Uterus (tissue), 4 donors: Measurements from ENCODE around the gene GOLPH3. TPM values are rescaled to one million over a fixed set of nuclear protein-coding genes. Genes with fewer than 3 reads are reported as not detected.

Experiments
- DNase-seq, 2 donors: peaks; one replicate each; pipeline ENCODE4 v3.0.0-alpha.2; 2019 to 2020
- H3K27ac ChIP-seq, 2 donors: fragments of 200-600 bp; sonication (generic); 1 replicate in 1 of 2; 2 replicates in 1 of 2; pipeline ENCODE4 v1.5.1; 2016 to 2018
- H3K27me3 ChIP-seq, 2 donors: fragments of 200-600 bp; sonication (generic); one replicate each; pipeline ENCODE4 v1.5.1; 2018 to 2019; ENCODE audit warnings: control low read depth in 1 of 2
- H3K36me3 ChIP-seq, 2 donors: fragments of 200-600 bp; sonication (generic); one replicate each; pipeline ENCODE4 v1.5.1; 2019; ENCODE audit warnings: control low read depth in 1 of 2
- H3K4me1 ChIP-seq, 2 donors: fragments of 200-600 bp; sonication (generic); one replicate each; pipeline ENCODE4 v1.5.1; 2018 to 2019; ENCODE audit warnings: control low read depth in 1 of 2
- H3K4me3 ChIP-seq, 2 donors: fragments of 200-600 bp; sonication (generic); 1 replicate in 1 of 2; 2 replicates in 1 of 2; pipeline ENCODE4 v1.5.1; 2018 to 2019; ENCODE audit warnings: mild to moderate bottlenecking in 1 of 2
- H3K9me3 ChIP-seq, 2 donors: fragments of 200-600 bp; sonication (generic); one replicate each; pipeline ENCODE4 v1.5.1; 2019; ENCODE audit warnings: control low read depth in 1 of 2
- POLR2A ChIP-seq, 2 donors: fragments of 450-650 bp; IDR thresholded peaks; one replicate each; pipeline ENCODE4 v1.6.1; 2016; ENCODE audit warnings: antibody characterized with exemption in 2 of 2, mild to moderate bottlenecking in 1 of 2, moderate library complexity in 1 of 2
- intact Hi-C: fragments of 100-400 bp; cut with DNase I; formaldehyde crosslinking; loops from one replicate; pipeline ENCODE4 v1.15.1; 2023; ENCODE audit warnings: low total_unique reads
- total RNA-seq, 4 donors: library from RNA; depleted of rRNA in 3 of 4; stranded (reverse); fragments of >200 nt in 3 of 4; gene quantifications; one replicate each; pipeline versions ENCODE4 v1.1.0 to v1.2.4, GENCODE V29; 2014 to 2023
- TF ChIP-seq, protein P1 (sequence below), 4 experiments: fragments of 200-600 bp in 2 of 4; fragments of 450-650 bp in 2 of 4; sonication (generic) in 2 of 4; IDR thresholded peaks; one replicate each; pipeline ENCODE4 v1.5.1; 2016 to 2019; ENCODE audit warnings: antibody characterized with exemption in 4 of 4, mild to moderate bottlenecking in 2 of 4, moderate library complexity in 1 of 4
- donor health status: DM: yes; HTN: yes; CAD: no.

Gene GOLPH3
- total RNA-seq, 4 donors from 2014 or later, result 31.8 to 93.7 (median 69.0) TPM

DNA sequence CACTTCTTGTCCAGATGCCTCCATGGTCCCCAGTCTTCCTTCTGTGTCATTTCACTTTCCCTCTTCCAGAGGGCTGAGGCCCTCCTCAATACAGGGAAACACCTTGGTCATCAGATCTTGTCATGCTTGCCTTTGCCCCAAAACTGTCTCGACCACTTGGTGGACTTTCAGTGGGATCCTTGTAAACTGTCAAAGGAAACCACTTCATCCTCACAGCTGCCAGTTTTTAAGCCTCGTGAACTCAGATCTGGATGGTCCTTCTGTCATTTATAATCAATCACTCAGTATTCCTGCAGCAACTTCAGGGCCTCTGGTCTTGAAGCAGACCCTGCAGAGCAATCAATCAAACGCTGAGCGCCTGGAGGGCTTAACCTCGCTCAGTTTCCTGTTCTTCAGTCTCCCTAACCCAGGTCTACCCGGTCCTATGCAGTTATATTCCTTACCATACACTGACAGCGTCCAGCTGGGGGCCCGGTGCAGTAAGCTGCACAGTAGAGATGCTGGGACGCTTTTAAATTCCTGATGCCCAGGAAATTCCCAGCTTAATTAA lies 74.6 kb downstream of the GOLPH3 start:
- TF ChIP-seq, protein P1, sequence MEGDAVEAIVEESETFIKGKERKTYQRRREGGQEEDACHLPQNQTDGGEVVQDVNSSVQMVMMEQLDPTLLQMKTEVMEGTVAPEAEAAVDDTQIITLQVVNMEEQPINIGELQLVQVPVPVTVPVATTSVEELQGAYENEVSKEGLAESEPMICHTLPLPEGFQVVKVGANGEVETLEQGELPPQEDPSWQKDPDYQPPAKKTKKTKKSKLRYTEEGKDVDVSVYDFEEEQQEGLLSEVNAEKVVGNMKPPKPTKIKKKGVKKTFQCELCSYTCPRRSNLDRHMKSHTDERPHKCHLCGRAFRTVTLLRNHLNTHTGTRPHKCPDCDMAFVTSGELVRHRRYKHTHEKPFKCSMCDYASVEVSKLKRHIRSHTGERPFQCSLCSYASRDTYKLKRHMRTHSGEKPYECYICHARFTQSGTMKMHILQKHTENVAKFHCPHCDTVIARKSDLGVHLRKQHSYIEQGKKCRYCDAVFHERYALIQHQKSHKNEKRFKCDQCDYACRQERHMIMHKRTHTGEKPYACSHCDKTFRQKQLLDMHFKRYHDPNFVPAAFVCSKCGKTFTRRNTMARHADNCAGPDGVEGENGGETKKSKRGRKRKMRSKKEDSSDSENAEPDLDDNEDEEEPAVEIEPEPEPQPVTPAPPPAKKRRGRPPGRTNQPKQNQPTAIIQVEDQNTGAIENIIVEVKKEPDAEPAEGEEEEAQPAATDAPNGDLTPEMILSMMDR (IDR thresholded peaks at IDR 0.05), result no peak
- TF ChIP-seq POLR2A (IDR thresholded peaks at IDR 0.05), result no peak
- H3K36me3 ChIP-seq, result no peaks in the 10 kb centered on the region
- H3K27ac ChIP-seq, result peak overlapping the region in 1 of 2 donors; percentile 50
- H3K9me3 ChIP-seq, result no peaks in the 10 kb centered on the region
- intact Hi-C loops, result no loop called here
- no peak for DNase-seq
- H3K27me3 ChIP-seq, result no peaks in the 10 kb centered on the region
- no peak overlapping the region for H3K4me3 ChIP-seq
- no peaks in the 10 kb centered on the region for H3K4me1 ChIP-seq

DNA sequence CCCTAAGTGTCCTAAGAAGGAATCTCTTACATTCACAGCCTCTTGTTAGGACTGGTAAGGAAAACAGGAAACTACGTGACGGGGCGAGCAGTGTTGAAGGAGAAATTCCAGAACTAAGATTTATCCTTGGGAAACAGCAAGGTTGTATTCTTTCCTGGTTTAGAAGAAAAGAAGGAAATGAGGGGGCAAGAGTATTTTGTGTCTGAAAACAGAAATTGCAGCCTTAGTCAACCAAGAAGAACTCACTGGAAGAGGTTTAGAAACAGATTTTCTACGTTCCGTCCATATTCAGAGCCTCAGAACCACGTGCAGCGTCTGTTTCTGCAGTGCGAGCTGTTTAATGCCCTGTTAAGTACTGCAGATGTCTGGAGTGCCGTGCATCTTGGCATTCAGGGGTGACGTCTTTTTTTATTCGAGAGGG lies 75.2 kb downstream of the GOLPH3 start:
- no peaks in the 10 kb centered on the region for H3K27me3 ChIP-seq
- no peaks in the 10 kb centered on the region for H3K9me3 ChIP-seq
- no peaks in the 10 kb centered on the region for H3K36me3 ChIP-seq
- DNase-seq, result no peak
- H3K27ac ChIP-seq, result peak overlapping the region in 1 of 2 donors; percentile 50
- TF ChIP-seq, protein P1 (IDR thresholded peaks at IDR 0.05), result no peak
- no peak for TF ChIP-seq POLR2A (IDR thresholded peaks at IDR 0.05)
- no peak overlapping the region for H3K4me3 ChIP-seq
- no peaks in the 10 kb centered on the region for H3K4me1 ChIP-seq
- intact Hi-C loops, result no loop called here

DNA sequence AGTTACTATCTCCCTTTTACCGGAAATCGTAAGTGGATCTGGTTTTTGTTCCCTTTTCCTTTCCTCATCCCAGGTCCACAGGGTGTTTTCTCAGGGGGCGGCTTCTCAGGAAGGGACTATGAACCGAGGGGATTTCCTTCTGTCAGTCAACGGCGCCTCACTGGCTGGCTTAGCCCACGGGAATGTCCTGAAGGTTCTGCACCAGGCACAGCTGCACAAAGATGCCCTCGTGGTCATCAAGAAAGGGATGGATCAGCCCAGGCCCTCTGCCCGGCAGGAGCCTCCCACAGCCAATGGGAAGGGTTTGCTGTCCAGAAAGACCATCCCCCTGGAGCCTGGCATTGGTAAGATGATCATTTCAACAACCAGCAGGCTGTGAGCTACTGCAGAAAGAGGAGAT lies 75.8 kb downstream of the GOLPH3 start:
- no peaks in the 10 kb centered on the region for H3K4me1 ChIP-seq
- no peaks in the 10 kb centered on the region for H3K9me3 ChIP-seq
- peak overlapping the region in 1 of 2 donors; percentile 50 for H3K27ac ChIP-seq
- no peaks in the 10 kb centered on the region for H3K36me3 ChIP-seq
- TF ChIP-seq, protein P1 (IDR thresholded peaks at IDR 0.05), result no peak
- TF ChIP-seq POLR2A (IDR thresholded peaks at IDR 0.05), result no peak
- H3K4me3 ChIP-seq, result no peak overlapping the region
- H3K27me3 ChIP-seq, result no peaks in the 10 kb centered on the region
- intact Hi-C loops, result no loop called here
- no peak for DNase-seq

DNA sequence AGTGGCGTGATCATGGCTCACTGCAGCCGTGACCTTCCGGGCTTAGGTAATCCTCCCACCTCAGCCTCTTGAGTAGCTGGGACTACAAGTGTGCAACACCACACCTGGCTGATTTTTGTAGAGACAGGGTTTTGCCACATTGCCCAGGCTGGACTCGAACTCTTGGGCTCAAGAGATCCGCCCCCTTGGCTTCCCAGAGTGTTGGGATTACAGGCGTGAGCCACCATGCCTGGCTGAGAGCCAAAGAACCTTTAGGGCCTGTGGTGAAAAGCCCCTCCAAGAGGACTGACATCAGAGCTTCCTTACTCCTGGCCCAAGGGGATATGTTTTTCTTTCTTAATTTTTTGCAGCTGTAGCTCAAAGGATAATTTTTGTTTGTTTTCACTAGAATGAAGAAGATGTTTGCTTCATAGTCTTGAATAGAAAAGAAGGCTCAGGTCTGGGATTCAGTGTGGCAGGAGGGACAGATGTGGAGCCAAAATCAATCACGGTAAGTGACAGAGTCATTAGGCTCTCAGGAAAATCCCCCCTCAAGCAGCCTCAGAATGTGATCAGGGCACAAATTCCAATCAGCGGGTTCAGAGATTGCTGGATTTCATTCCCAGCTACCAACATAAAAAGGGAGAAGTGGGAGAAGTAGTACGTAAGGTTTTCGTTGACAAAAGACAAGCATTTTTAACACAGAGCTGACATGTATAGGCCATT lies 77.1 kb downstream of the GOLPH3 start:
- H3K9me3 ChIP-seq, result no peaks in the 10 kb centered on the region
- no peaks in the 10 kb centered on the region for H3K27me3 ChIP-seq
- no peaks in the 10 kb centered on the region for H3K4me1 ChIP-seq
- no peak overlapping the region for H3K4me3 ChIP-seq
- peaks cover 0 to 2% of the 10 kb centered on the region in 2 donors for H3K36me3 ChIP-seq
- H3K27ac ChIP-seq, result no peak overlapping the region
- no peak for DNase-seq
- intact Hi-C loops, result no loop called here
- TF ChIP-seq, protein P1 (IDR thresholded peaks at IDR 0.05), result no peak
- no peak for TF ChIP-seq POLR2A (IDR thresholded peaks at IDR 0.05)

DNA sequence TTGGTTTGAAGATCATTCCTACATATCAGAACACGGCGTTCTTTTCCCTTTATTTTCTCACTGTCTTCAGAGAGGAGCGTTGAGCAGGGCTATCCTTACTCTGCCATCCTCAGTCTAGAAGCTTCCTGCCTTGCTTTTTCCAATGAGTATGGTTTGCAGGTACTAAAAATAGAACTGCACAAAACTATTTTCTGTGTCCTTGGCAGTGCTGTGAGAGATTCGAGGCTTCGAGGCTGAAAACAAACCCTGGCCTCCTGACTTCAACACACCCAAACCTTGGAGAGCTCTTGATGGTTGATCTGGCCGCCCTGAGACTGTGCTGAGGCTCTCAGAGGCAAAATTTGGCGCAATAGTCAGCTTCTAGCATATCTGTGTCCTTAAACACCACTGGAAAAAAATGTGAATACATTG lies 78.9 kb downstream of the GOLPH3 start:
- H3K27me3 ChIP-seq, result no peaks in the 10 kb centered on the region
- no peak for DNase-seq

More for the DNA sequence above, 78.9 kb downstream of the GOLPH3 start:
- no peak for TF ChIP-seq POLR2A (IDR thresholded peaks at IDR 0.05)
- TF ChIP-seq, protein P1 (IDR thresholded peaks at IDR 0.05), result no peak
- intact Hi-C loops, result no loop called here
- Histone ChIP-seq H3K36me3 (peaks cover 0 to 2% of the 10 kb centered on the region in 2 donors), H3K4me1 (no peaks in the 10 kb centered on the region), H3K9me3 (no peaks in the 10 kb centered on the region), H3K27ac (peak overlapping the region in 1 of 2 donors; percentile 40), H3K4me3 (no peak overlapping the region)
